GM15510 (cell line): Measurements from ENCODE around the gene TLR7.

Experiments
- POLR2A ChIP-seq: IDR thresholded peaks from 3 replicates; pipeline ENCODE4 v1.6.1; 2011; ENCODE audit warnings: borderline replicate concordance; ENCODE audit not compliant: insufficient read length; ENCODE audit errors: extremely low read depth

The TLR7 gene

GRCh38 chrX:12877386-12877785, 10.5 kb downstream of the TLR7 start:
- TF ChIP-seq POLR2A: no peak

GRCh38 chrX:12878536-12878935, 11.7 kb downstream of the TLR7 start:
- no peak for TF ChIP-seq POLR2A

DNA sequence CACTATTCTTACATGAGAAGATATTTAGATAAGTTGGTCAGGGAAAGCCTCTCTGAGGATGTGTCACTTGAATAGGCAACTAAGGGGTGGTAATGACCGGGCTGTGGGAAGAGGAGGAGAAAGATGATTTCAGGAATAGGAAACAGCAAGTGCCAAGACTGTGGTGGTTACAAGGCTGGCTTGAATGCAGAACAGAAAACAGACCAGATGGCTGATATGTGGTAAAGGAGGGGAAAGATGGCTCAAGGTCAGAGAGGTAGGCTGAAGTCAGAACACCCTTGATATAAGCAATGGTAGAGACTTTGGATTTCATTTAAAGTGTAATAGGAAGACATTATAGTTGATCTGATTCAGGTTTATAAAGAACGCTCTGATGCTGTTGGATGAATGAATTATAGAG, 15.0 kb downstream of the TLR7 start:
- TF ChIP-seq POLR2A: no peak

DNA sequence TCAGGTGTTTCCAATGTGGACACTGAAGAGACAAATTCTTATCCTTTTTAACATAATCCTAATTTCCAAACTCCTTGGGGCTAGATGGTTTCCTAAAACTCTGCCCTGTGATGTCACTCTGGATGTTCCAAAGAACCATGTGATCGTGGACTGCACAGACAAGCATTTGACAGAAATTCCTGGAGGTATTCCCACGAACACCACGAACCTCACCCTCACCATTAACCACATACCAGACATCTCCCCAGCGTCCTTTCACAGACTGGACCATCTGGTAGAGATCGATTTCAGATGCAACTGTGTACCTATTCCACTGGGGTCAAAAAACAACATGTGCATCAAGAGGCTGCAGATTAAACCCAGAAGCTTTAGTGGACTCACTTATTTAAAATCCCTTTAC, 18.6 kb downstream of the TLR7 start:
- no peak for TF ChIP-seq POLR2A

DNA sequence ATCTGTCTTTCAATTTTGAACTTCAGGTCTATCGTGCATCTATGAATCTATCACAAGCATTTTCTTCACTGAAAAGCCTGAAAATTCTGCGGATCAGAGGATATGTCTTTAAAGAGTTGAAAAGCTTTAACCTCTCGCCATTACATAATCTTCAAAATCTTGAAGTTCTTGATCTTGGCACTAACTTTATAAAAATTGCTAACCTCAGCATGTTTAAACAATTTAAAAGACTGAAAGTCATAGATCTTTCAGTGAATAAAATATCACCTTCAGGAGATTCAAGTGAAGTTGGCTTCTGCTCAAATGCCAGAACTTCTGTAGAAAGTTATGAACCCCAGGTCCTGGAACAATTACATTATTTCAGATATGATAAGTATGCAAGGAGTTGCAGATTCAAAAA, 19.7 kb downstream of the TLR7 start:
- TF ChIP-seq POLR2A: no peak

DNA sequence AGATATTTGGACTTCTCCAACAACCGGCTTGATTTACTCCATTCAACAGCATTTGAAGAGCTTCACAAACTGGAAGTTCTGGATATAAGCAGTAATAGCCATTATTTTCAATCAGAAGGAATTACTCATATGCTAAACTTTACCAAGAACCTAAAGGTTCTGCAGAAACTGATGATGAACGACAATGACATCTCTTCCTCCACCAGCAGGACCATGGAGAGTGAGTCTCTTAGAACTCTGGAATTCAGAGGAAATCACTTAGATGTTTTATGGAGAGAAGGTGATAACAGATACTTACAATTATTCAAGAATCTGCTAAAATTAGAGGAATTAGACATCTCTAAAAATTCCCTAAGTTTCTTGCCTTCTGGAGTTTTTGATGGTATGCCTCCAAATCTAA, 20.3 kb downstream of the TLR7 start:
- no peak for TF ChIP-seq POLR2A

DNA sequence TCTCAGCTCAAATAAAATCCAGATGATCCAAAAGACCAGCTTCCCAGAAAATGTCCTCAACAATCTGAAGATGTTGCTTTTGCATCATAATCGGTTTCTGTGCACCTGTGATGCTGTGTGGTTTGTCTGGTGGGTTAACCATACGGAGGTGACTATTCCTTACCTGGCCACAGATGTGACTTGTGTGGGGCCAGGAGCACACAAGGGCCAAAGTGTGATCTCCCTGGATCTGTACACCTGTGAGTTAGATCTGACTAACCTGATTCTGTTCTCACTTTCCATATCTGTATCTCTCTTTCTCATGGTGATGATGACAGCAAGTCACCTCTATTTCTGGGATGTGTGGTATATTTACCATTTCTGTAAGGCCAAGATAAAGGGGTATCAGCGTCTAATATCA, 20.9 kb downstream of the TLR7 start:
- no peak for TF ChIP-seq POLR2A

DNA sequence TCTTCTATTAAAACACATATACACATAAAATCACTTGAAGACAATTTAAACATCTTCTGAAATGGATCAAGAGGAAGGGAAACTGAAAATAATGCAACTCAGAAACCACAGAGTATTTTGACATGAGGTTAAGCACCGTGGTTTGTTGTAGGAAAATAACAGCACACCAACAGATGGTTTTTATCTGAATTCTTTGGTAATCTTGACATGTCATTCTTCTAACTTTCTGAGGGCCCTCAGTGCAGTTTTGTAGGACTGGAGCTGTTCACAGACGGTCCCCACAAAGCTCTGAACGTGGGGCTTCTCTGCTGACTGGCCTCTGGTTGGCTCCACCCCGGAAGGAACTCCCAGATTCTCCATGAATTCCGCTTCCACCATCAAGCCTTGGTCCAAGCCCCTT, 23.6 kb downstream of the TLR7 start:
- TF ChIP-seq POLR2A: peak; percentile 31

- TF ChIP-seq POLR2A: no peak
These were observed 24.3 kb downstream of the TLR7 start for GRCh38 chrX:12891171-12891570.

GRCh38 chrX:12891915-12892506, 25.1 kb downstream of the TLR7 start:
- TF ChIP-seq POLR2A: no peak

DNA sequence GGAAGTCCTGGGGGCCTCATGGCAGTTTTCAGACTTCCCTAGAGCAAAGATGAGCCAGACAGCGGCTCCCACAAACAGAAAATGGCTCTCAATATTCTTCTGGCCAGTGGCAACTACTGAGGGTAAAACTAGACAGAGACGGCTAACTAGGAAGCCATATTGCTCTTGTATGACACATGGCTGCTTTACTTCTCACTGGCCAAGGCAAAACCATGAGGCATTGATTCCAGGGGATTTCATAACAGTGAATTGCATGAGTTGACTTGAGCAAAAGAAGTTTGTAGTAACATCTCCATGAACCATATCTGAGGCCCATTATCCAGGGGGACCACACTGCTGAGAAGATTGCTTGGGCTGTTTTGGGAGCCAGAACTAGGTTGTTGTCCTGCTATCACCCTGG, 25.8 kb downstream of the TLR7 start:
- no peak for TF ChIP-seq POLR2A

DNA sequence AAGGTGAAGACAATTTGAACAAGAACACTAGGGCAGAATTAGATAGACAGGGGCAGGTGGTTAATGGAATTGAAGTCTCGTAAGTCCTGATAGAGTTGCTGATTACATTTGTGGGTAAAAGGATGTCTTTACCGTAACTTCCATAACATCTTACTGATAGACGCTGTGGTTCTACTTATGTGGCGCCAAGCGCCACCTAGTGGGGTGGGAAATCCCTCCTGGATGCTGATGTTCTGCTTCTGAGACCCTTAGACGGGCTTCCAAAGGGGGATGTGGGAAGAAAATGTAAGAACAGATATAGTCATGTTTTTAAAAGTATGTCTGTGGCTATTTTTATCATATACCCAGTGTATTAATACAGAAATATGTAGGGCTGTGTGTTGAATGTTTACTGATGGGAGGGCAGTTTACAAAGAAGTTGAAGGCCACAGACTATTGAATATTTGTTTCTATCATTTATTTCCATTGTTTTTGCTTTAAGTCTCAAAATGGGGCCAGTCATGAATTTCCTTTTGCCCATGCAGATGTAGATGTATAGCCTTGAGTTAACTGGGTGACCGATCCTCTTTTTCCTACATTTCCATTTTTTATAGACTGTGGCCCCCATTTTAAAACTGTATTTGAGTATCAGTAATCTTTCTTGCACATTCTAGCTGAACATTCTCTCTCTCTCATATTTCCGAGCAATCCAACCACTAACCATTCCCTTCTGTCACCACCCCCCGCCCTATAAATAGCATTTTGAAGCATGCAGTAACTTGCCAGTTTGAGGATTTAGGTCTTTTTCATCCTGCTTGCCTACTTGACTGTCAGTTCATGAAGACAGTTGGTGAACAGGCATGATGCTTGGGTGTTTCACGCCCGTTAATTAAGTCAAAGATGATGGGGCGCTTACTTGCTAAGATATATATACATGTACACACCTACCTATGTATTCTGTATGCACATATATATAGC, 27.5 kb downstream of the TLR7 start:
- no peak for TF ChIP-seq POLR2A

GRCh38 chrX:12895866-12896265, 29.0 kb downstream of the TLR7 start:
- no peak for TF ChIP-seq POLR2A

GRCh38 chrX:12896935-12897334, 30.1 kb downstream of the TLR7 start:
- TF ChIP-seq POLR2A: no peak

- no peak for TF ChIP-seq POLR2A
These were observed 31.2 kb downstream of the TLR7 start for GRCh38 chrX:12898073-12898472.

DNA sequence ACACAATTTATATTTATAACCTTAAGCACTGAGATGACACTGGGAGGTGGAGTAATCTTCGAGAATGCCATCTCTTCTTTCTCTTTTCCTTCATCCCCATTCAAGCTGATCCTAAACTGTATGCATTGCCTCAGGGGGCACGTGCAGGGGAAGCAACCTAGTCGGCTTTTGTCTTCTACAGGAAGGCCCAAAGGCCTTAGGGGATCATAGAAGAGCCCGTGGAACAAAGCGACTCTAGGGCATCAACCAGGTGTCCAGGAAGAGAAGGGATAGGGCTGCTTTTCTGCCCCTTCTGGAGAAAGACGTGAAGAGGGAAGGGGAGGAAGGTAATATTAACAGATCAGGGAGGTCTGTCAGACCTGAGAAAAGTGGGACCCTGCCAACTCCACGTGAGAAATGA, 32.6 kb downstream of the TLR7 start:
- TF ChIP-seq POLR2A: no peak
